HG03354 (cell line): Measurements from ENCODE around the gene LILRA2.

Experiments
- ATAC-seq: cut with Tn5 transposase; IDR thresholded peaks from one replicate; pipeline ENCODE4 v1.9.1; 2021; ENCODE audit warnings: mild to moderate bottlenecking; ENCODE audit not compliant: unreplicated experiment, poor library complexity, severe bottlenecking

Gene LILRA2

DNA sequence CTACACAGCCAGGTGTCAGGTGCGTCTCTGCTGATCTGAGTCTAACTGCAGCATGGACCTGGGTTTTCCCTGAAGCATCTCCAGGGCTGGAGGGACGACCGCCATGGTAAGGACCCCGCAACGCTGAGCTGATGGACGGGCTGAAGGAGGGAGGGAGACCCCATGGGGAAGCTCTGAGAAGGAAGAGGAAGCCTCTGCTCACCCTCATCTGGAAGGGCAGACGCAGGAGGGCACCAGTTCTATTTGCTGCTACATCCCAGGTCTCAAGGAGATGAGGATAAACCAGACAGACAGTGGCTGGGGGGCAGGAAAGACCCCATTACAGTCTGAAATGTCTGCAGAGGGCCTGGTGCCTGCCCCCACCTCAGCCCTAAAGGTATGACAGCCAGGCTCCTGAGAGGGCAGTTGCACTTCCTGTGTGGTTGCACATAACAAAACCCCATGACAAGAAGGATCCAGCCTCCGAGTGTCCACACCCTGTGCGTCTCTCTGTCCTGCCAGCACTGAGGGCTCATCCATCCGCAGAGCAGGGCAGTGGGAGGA lies at the start of gene LILRA2:
Gene LILRA2, plus strand, starts transcription at position 461 of the 543 bp plus-strand sequence. CDS start 89 bp downstream, outside the sequence.
- peak; percentile 44 for ATAC-seq

DNA sequence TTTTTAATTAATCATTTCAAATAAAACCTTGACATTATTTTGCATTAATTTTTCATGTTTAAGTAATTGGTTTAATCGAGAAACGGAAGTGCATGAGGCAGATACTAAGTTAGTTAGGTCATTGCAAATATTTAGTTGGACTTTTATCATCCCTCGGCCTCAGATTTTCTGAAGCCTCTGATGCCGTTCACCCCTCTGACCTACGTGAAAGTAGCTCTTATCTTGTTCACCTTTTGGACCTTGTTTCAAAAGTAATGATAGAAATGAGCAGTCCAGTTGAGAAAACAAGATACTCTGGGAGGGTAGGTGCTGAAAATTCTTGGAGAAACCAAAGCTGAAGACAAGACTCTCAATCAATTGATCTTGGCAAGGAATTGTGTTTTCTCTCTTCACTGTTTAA lies 48.0 kb upstream of the LILRA2 start:
- no peak for ATAC-seq

DNA sequence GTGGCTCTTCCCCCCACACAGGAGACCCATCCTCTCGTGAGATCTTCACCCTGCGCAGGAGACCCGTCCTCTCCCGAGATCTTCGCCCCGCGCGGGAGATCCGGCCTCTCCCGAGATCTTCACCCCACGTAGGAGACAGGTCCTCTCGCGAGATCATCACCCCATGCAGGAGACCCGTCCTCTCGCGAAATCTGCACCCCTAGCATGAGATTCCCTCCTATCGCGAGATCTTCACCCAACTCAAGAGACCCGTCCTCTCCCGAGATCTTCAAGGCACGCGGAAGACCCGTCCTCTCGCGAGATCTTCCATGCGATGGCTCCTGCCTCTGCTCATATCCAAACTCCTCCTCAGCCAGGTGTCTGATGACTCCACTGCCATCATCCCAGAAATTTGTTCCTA lies 46.6 kb upstream of the LILRA2 start:
- no peak for ATAC-seq

- no peak for ATAC-seq
Observed at GRCh38 chr19:54530866-54531265, 42.7 kb upstream of the LILRA2 start.

DNA sequence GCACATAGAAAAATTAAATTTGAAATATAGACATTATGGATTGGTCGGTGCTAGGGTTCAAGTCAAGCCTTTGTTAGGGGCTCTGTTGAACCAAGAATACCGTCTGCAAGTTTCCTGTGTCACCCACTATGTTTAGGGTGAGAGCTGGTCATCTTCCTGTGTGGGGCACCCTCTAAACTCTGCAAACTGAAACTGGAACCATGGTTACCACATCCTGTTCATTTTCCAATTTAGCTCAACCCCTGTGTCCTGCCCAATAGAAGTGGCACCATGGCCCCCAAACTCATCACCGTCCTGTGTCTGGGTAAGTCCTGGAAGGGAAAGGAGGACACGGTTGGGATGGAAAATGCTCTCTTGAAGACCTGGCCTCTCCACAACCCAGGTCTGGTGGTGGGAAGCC lies 41.1 kb upstream of the LILRA2 start:
- peak; percentile 94 for ATAC-seq

- no peak for ATAC-seq
Observed at GRCh38 chr19:54533476-54533875, 40.1 kb upstream of the LILRA2 start.

GRCh38 chr19:54534156-54534555 lies 39.4 kb upstream of the LILRA2 start:
- ATAC-seq, result no peak

DNA sequence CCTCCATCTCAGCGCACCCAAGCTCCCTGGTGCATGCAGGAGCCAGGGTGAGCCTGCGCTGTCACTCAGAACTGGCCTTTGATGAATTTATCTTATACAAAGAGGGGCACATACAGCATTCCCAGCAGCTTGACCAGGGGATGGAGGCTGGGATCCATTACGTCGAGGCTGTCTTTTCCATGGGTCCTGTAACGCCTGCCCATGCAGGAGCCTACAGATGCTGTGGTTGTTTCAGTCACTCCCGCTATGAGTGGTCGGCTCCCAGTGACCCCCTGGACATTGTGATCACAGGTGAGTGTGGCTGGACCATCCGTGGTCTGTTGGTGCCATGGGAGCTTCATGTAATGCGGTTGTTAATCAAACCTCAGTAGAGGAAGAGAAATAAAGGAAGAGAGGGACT lies 38.0 kb upstream of the LILRA2 start:
- ATAC-seq, result no peak

GRCh38 chr19:54536956-54537355 lies 36.6 kb upstream of the LILRA2 start:
- no peak for ATAC-seq

GRCh38 chr19:54541712-54542111 lies 31.9 kb upstream of the LILRA2 start:
- no peak for ATAC-seq

DNA sequence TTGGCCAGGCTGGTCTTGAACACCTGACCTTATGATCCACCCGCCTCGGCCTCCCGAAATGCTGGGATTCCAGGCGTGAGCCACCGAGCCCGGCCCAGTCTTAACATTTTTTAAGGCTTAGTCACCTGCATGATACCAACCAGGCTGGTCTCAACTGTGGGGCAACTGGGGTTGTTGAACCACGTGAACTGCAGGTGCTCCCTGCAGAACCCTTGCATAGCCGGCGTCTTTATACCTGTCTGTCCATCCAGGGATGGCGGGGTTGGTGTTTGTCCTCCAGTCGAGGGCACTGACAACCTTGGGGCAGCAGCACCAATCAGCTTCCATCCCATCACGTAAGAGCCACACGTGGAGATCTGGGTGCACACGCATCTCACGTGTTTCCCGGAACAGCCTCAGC lies 24.8 kb upstream of the LILRA2 start:
- no peak for ATAC-seq

- no peak for ATAC-seq
Observed at GRCh38 chr19:54549224-54549623, 24.4 kb upstream of the LILRA2 start.

DNA sequence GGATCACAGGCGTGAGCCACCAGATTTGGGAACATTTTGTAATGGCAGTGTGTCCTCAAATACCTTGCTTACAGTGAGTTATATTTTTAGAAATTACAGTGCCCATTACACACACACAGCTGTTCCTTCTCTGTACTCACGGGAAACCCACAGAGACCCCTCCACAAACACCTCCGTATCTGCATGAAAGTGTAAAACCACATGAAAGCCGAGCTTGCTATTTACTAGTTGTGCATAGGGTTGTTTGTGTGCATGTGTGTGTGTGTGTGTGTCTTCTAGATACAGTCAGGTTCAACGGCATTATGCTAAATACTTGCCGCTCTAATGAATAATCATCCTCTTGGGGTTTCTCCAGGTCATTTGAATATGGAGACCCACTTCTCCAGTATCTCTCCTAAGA lies 22.3 kb upstream of the LILRA2 start:
- ATAC-seq, result no peak

DNA sequence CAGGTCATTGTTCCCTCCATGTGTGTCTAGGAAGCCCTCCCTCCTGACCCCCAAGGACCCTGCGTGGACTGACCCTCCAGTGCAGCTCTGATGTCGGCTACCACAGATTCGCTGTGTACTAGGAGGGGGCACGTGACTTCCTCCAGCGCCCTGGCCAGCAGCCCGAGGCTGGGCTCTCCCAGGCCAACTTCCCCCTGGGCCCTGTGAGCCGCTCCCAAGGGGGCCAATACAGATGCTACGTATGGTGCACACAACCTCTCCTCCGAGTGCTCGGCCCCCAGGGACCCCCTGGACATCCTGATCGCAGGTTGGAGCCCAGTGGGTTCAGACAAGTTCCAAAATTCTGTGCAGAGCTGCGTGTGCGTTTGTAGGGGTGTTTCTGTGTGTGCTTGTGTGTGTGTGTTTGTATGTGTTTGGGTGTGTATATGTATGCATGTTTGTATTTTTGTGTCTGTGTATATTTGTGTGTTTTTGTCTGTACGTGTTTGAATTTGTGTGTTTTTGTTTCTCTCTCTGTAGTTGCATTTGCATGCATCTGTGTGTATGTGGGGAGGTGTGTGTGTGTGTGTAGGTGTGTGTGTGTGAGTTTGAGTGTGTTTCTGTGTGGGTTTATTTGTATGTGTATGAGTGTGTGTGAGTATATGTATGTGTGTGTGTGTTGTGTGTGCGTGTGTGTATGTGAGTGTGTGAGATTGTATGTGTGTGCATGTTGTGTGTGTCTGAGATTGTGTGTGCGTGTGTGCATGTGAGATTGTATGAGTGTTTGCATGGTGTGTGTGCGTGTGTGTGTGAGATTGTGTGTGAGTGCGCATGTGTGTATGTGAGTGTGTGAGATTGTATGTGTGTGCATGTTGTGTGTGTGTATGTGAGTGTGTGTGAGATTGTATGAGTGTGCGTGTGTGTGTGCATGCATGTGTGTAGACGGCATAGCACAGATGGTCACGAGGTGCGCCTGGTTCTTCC lies 21.4 kb upstream of the LILRA2 start:
- ATAC-seq, result no peak

DNA sequence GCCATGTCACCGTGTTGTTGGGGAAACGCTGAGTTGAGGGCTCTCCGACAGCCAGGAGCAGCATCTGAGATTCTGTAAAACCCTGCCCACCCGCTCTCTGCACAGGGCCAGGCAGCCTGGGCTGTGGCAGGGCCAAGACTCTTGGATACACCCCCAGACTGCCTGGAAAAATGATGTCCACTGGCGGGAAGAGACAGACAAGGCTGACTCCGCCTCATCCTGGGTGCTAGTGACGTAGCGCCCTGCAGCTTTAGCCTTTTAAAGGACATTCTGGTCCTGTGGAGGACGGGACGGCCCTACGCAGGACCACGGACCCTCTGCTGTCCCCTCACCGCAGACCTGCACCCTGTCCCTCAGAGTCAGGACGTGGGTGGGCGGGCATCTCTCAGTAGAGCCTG lies 20.7 kb upstream of the LILRA2 start:
- no peak for ATAC-seq

- no peak for ATAC-seq
Observed at GRCh38 chr19:54554006-54554405, 19.6 kb upstream of the LILRA2 start.

DNA sequence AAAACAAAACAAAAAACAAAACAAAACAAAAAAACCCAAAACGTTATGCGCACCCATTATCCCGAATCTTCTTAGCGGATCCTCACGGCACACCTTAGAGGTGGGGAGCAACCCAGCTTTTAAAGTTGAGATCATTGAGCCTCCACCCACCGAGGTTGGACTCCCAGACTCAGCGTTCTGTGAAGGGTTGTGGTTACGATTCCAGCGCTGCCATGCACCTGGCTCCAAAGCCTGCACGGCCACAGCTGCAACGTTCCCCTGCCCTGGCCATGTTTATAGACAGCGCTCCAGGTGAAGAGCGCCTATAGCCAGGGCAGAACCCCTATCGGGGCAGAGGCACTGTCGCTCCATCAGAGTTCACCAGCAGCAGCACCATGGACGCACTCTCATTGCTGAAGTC lies 18.7 kb upstream of the LILRA2 start:
- no peak for ATAC-seq

DNA sequence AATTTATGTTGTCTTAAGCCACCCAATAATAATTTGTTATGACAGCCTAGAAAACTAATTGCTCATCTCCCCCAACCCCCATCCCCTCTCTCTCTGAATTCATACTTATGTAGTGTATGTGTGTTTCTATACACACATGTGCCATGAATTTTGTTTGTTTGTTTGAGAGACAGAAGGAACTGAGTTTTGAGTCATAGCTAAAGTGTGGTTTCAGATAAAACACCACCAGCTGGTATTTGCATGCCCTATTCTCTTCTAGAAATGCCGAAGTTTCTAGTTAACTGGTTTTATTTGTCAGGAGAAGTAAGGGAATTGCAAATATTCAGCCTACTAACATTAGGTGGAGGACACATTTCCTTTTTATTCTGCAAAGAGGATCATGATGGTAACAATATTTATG lies 17.4 kb upstream of the LILRA2 start:
- ATAC-seq, result no peak

- no peak for ATAC-seq
Observed at GRCh38 chr19:54558339-54558738, 15.3 kb upstream of the LILRA2 start.

DNA sequence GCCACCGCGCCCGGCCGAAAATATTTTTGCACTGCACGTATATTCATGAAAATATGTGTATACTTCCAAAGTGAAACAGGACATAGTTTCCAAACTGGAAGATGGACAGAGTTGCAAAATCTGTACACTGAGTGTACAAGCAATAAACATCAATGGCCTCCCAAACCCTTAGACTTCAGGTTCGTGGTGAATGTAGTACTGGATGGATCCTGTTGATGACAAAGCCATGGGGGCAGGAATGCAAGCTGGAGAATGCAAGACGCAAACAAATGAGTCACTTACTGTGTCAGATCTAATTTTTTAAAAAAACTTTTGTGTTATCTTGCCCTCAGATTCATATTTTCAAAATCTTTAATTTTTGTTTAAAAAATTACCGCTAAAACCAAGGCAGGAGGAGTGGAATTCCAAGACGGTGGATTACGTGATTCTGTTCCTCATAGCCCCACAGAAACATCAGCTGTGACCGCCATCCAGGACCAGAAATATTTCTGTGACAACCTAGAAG lies 12.7 kb upstream of the LILRA2 start:
- no peak for ATAC-seq

DNA sequence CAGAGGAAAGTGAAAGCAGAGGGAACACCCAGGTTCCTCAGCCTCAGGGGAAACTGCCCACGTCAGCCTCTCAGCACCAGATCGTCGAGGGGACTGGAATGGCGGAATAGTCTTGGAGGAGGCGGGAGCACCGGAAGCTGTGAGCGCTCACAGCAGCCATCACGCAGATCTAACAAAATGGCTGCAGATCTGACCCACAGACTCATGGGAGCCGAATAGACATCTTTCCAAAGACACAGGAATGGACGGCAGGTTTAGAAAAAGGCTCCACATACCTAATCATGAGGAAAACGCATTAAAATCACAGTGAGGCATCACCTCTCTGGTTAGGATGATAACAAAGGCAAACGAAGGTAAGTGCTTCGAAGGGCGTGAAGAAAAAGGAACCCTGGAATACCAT lies 11.8 kb upstream of the LILRA2 start:
- no peak for ATAC-seq
